T-helper 1 cell treated with Interleukin-12 subunit alpha and Interleukin-12 subunit beta and Interleukin-4 antibody, amounts not matched to agents 30 μg/mL and 1 μg/mL, for 36 hours (primary cell): Measurements from ENCODE around the gene SLC14A1.
"Not testable (repeated sequence)": the region's sequence is repeated elsewhere in the genome, so short reads cannot be mapped to it uniquely, and the experiment has no call there.

ENCODE experiments used
- H3K27ac Mint-ChIP-seq: one replicate; pipeline ENCODE4 v1.8.0; 2021; ENCODE audit warnings: mild to moderate bottlenecking, mixed read lengths
- H3K27me3 Mint-ChIP-seq: one replicate; pipeline ENCODE4 v1.8.0; 2021; ENCODE audit warnings: low read depth, mixed read lengths
- H3K36me3 Mint-ChIP-seq: one replicate; pipeline ENCODE4 v1.8.0; 2021; ENCODE audit warnings: low read depth, mixed read lengths
- H3K4me1 Mint-ChIP-seq: one replicate; pipeline ENCODE4 v1.8.0; 2021; ENCODE audit warnings: low read depth, mixed read lengths
- H3K4me3 Mint-ChIP-seq: one replicate; pipeline ENCODE4 v1.8.0; 2021; ENCODE audit warnings: mild to moderate bottlenecking, moderate library complexity, mixed read lengths
- H3K9me3 Mint-ChIP-seq: one replicate; pipeline ENCODE4 v1.8.0; 2021; ENCODE audit warnings: mixed read lengths

SLC14A1 gene

GRCh38 chr18:45757644-45758043, 33.7 kb downstream of the SLC14A1 start:
- peaks cover 27% of the 10 kb centered on the region for H3K27me3 Mint-ChIP-seq
- H3K4me1 Mint-ChIP-seq, H3K4me3 Mint-ChIP-seq, H3K36me3 Mint-ChIP-seq, H3K27ac Mint-ChIP-seq, H3K9me3 Mint-ChIP-seq: not testable (repeated sequence)

GRCh38 chr18:45760462-45761036, 36.6 kb downstream of the SLC14A1 start:
- H3K4me1 Mint-ChIP-seq, result peaks cover 3% of the 10 kb centered on the region
- no peaks in the 10 kb centered on the region for H3K9me3 Mint-ChIP-seq
- no peaks in the 10 kb centered on the region for H3K36me3 Mint-ChIP-seq
- peaks cover 14% of the 10 kb centered on the region for H3K27me3 Mint-ChIP-seq
- no peak overlapping the region for H3K27ac Mint-ChIP-seq
- H3K4me3 Mint-ChIP-seq, result no peak overlapping the region

- H3K27me3 Mint-ChIP-seq, result peaks cover 11% of the 10 kb centered on the region
- no peaks in the 10 kb centered on the region for H3K9me3 Mint-ChIP-seq
- H3K4me3 Mint-ChIP-seq, result no peak overlapping the region
- H3K36me3 Mint-ChIP-seq, result no peaks in the 10 kb centered on the region
- peaks cover 3% of the 10 kb centered on the region for H3K4me1 Mint-ChIP-seq
- no peak overlapping the region for H3K27ac Mint-ChIP-seq
These were observed 37.6 kb downstream of the SLC14A1 start for GRCh38 chr18:45761512-45762114.

GRCh38 chr18:45764000-45764686, 40.2 kb downstream of the SLC14A1 start:
- Mint-ChIP-seq H3K4me3 (no peak overlapping the region), H3K4me1 (peaks cover 3% of the 10 kb centered on the region), H3K27ac (no peak overlapping the region), H3K9me3 (no peaks in the 10 kb centered on the region), H3K27me3 (peaks cover 24% of the 10 kb centered on the region), H3K36me3 (no peaks in the 10 kb centered on the region)

GRCh38 chr18:45765796-45766195, 41.8 kb downstream of the SLC14A1 start:
- Mint-ChIP-seq H3K4me3 (no peak overlapping the region), H3K36me3 (no peaks in the 10 kb centered on the region), H3K27ac (no peak overlapping the region), H3K4me1 (peaks cover 3% of the 10 kb centered on the region), H3K9me3 (no peaks in the 10 kb centered on the region), H3K27me3 (peaks cover 31% of the 10 kb centered on the region)

GRCh38 chr18:45771587-45772480, 47.9 kb downstream of the SLC14A1 start:
- Mint-ChIP-seq H3K4me3 (no peak overlapping the region), H3K9me3 (no peaks in the 10 kb centered on the region), H3K4me1 (peaks cover 4% of the 10 kb centered on the region), H3K27ac (no peak overlapping the region), H3K27me3 (peaks cover 68% of the 10 kb centered on the region), H3K36me3 (peaks cover 1% of the 10 kb centered on the region)

GRCh38 chr18:45774065-45774521, 50.1 kb downstream of the SLC14A1 start:
- Mint-ChIP-seq H3K4me3 (no peak overlapping the region), H3K4me1 (peaks cover 4% of the 10 kb centered on the region), H3K27ac (no peak overlapping the region), H3K9me3 (no peaks in the 10 kb centered on the region), H3K27me3 (peaks cover 70% of the 10 kb centered on the region), H3K36me3 (peaks cover 1% of the 10 kb centered on the region)

GRCh38 chr18:45775241-45775676, 51.3 kb downstream of the SLC14A1 start:
- Mint-ChIP-seq H3K4me3 (peak overlapping the region; percentile 76), H3K9me3 (no peaks in the 10 kb centered on the region), H3K27ac (no peak overlapping the region), H3K27me3 (peaks cover 62% of the 10 kb centered on the region), H3K36me3 (peaks cover 1% of the 10 kb centered on the region), H3K4me1 (peaks cover 4% of the 10 kb centered on the region)

GRCh38 chr18:45775743-45776142, 51.8 kb downstream of the SLC14A1 start:
- Mint-ChIP-seq H3K36me3 (peaks cover 1% of the 10 kb centered on the region), H3K27ac (no peak overlapping the region)

GRCh38 chr18:45777393-45777792, 53.4 kb downstream of the SLC14A1 start:
- Mint-ChIP-seq H3K27ac (no peak overlapping the region), H3K9me3 (no peaks in the 10 kb centered on the region), H3K4me3 (no peak overlapping the region)

More at GRCh38 chr18:45775743-45776142, 51.8 kb downstream of the SLC14A1 start:
- Mint-ChIP-seq H3K4me3 (peak overlapping the region; percentile 76), H3K9me3 (no peaks in the 10 kb centered on the region), H3K27me3 (peaks cover 60% of the 10 kb centered on the region), H3K4me1 (peaks cover 4% of the 10 kb centered on the region)

GRCh38 chr18:45780568-45780967, 56.6 kb downstream of the SLC14A1 start:
- no peaks in the 10 kb centered on the region for H3K9me3 Mint-ChIP-seq
- H3K27me3 Mint-ChIP-seq, result peaks cover 39% of the 10 kb centered on the region
- H3K4me1 Mint-ChIP-seq, result peaks cover 3% of the 10 kb centered on the region
- no peaks in the 10 kb centered on the region for H3K36me3 Mint-ChIP-seq
- no peak overlapping the region for H3K27ac Mint-ChIP-seq
- H3K4me3 Mint-ChIP-seq, result no peak overlapping the region

More at GRCh38 chr18:45777393-45777792, 53.4 kb downstream of the SLC14A1 start:
- Mint-ChIP-seq H3K4me1 (peaks cover 4% of the 10 kb centered on the region), H3K27me3 (peaks cover 58% of the 10 kb centered on the region), H3K36me3 (peaks cover 1% of the 10 kb centered on the region)

GRCh38 chr18:45782662-45783061, 58.7 kb downstream of the SLC14A1 start:
- no peaks in the 10 kb centered on the region for H3K9me3 Mint-ChIP-seq
- H3K4me3 Mint-ChIP-seq, result no peak overlapping the region
- no peak overlapping the region for H3K27ac Mint-ChIP-seq
- H3K36me3 Mint-ChIP-seq, result no peaks in the 10 kb centered on the region
- H3K4me1 Mint-ChIP-seq, result peaks cover 3% of the 10 kb centered on the region
- peaks cover 26% of the 10 kb centered on the region for H3K27me3 Mint-ChIP-seq

- Mint-ChIP-seq H3K9me3 (no peaks in the 10 kb centered on the region), H3K27ac (no peak overlapping the region), H3K4me3 (no peak overlapping the region)
These were observed 59.4 kb downstream of the SLC14A1 start for GRCh38 chr18:45783097-45784075.

More at GRCh38 chr18:45783097-45784075, 59.4 kb downstream of the SLC14A1 start:
- Mint-ChIP-seq H3K27me3 (peaks cover 20% of the 10 kb centered on the region), H3K36me3 (no peaks in the 10 kb centered on the region), H3K4me1 (peaks cover 3% of the 10 kb centered on the region)
